Measurements from ENCODE around the gene TMEM123. TPM values are rescaled to one million over a fixed set of nuclear protein-coding genes. Genes with fewer than 3 reads are reported as not detected.
"Not testable (repeated sequence)": the region's sequence is repeated elsewhere in the genome, so short reads cannot be mapped to it uniquely, and the experiment has no call there.

Gene TMEM123
- total RNA-seq, 3 donors from 2014 or later: 177 to 189 (median 187) TPM

DNA sequence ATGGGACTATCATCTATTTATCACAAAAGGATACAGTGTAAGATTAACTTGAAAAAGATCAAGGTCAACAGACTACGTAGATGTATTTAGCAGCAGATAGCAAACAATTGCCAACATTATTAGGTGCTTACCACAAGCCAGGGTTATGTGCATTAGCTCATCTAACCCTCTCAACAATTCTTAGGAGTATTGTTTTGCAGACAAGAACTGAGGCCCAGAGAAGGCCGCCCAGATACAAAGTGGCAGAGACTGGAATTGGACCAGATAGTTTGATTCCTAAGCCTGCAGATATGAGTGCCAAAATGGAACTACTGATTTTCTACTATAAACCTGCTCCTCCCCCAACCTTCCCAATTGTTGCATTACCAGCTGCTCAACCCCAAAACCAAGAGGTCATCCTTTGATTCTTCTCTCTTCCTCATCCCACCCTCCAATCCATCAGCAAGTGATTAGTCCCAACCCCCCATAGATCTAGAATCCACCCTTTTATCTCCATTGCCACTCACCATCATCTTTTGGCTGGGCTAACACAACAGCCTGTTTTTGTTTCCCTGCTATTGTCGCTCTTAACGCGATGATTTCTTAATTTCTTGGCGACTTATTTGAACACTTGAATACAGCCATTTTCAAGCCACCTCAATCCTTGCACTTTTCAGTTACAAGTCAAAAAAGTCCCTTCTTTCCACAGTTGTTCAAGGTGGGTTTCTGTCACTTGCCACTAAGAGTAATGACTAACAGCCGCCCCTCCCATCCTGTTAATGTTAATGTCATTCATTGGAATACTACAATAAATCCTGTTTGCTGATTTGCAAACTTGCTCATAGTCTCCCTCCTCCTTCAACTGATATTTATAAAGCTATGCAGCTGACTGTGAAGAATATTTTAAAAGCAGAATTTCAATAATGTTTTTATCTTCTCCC lies 2.7 kb downstream of the TMEM123 start:
- DNase-seq (peak; percentile 13), ATAC-seq (no peak)
- peak overlapping the region; percentile 91 for H3K4me3 Mint-ChIP-seq
- H3K9me3 Mint-ChIP-seq: no peaks in the 10 kb centered on the region
- peaks cover 39% of the 10 kb centered on the region for H3K36me3 Mint-ChIP-seq (ENCODE audit: insufficient read depth)
- H3K4me1 Mint-ChIP-seq (ENCODE audit: low read depth): peaks cover 82% of the 10 kb centered on the region
- no peaks in the 10 kb centered on the region for H3K27me3 Mint-ChIP-seq (ENCODE audit: low read depth)

DNA sequence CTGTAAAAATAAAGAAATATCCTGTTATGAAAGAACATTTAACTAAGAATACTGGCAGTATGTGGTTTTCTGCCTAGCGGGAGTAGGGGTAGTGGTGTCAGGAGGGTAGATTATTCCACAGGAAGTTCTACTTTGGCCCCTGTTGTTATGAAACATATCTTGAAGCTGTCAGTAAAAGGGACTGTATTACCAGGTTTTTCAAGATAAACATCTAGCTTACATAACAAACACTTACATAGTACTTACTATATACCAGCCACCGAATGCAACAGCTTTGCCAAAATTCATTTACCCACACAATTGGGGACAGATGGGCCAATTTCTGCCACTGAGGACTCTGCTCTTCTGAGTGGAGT lies 3.7 kb downstream of the TMEM123 start:
- H3K36me3 Mint-ChIP-seq (ENCODE audit: insufficient read depth): peaks cover 46% of the 10 kb centered on the region
- ATAC-seq: no peak
- no peaks in the 10 kb centered on the region for H3K27me3 Mint-ChIP-seq (ENCODE audit: low read depth)
- H3K4me3 Mint-ChIP-seq: peak overlapping the region; percentile 91
- peaks cover 77% of the 10 kb centered on the region for H3K4me1 Mint-ChIP-seq (ENCODE audit: low read depth)
- no peak for DNase-seq
- H3K9me3 Mint-ChIP-seq: no peaks in the 10 kb centered on the region

DNA sequence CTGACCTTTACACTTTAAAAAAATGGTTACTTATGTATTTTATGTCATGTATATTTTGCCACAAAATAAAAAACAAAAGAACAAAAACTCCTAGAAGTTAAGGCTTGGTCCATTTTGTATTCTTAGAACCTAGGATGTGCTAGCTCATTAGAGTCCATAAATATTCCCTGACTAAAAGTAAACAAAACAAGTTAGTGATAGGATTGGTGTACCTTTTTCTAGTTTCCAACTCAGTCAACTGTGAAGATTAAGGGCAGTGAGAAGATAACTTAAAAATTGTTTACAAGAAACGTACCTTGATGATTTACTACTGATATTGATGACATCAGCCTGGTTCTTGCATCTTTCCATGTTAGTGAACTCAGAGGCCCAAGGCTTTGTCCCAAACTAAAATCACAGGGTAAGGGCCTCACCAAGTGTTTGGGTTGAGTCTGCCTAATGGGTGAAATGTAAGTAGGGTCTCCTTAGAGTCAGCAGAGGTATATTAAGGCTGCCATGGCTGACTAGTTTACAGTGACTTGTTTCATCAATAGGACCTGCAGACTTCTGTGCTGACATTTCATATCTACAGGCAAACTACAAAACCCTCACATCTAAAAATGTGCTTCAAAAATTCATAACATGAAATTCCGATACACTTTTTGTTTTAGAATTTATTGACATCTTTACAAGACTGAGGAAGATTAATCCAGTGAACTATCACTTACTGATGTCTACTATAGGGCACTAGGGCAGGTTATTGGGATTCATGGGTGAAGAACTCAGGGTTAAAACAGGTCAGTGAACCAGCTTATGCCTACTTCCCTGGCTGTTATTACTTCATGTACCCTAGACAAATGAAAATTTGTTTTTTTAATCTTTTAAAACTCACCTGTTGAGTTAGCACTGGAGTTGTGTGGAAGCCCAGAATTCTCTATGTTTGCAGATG lies 4.4 kb downstream of the TMEM123 start:
- peaks cover 51% of the 10 kb centered on the region for H3K36me3 Mint-ChIP-seq (ENCODE audit: insufficient read depth)
- H3K4me3 Mint-ChIP-seq: peak overlapping the region; percentile 91
- ATAC-seq (no peak), DNase-seq (no peak)
- peaks cover 77% of the 10 kb centered on the region for H3K4me1 Mint-ChIP-seq (ENCODE audit: low read depth)
- H3K27me3 Mint-ChIP-seq (ENCODE audit: low read depth): no peaks in the 10 kb centered on the region
- H3K9me3 Mint-ChIP-seq: no peaks in the 10 kb centered on the region

DNA sequence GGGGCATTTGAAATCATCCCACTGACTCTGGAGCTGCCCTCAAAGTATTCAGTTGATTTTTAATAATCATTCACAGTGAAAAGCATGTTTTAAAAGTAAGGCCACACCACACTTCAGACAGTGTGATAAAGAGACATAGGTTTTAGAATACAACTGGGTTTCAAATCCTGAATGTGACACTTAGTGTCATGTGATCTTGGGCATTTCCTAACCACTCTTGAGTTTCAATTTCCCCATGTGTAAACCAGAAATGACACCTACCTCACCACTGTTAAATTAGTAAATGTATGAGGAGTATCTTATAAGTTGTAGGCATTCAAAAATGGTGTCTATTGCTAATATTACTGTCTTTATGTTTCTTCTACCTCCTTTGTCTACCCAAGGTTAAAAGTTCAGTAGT lies 5.4 kb downstream of the TMEM123 start:
- DNase-seq (no peak), ATAC-seq (peak; percentile 58 to 65)
- Mint-ChIP-seq H3K4me3 (peak overlapping the region; percentile 24), H3K27me3 (ENCODE audit: low read depth) (no peaks in the 10 kb centered on the region), H3K4me1 (ENCODE audit: low read depth) (peaks cover 83% of the 10 kb centered on the region), H3K9me3 (no peaks in the 10 kb centered on the region), H3K36me3 (ENCODE audit: insufficient read depth) (peaks cover 60% of the 10 kb centered on the region)

DNA sequence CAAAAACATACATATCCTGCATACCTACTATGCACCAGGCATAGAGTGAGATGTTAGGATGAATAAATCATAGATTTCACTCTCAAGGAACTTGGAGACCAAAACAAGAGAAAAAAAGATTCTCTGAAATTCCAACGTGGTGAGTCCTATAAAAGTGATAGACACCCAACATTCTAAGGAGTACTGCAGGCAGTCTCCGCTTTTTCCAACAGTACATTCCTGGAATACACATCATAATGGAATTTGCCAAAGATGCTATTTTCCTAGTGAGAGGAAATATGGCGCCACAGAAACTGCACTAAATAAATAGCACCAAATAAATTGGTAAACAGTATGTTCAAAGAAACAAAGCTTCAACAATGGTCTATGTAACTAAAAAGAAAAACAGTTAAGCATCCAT lies 6.0 kb downstream of the TMEM123 start:
- DNase-seq: no peak
- H3K27me3 Mint-ChIP-seq (ENCODE audit: low read depth): no peaks in the 10 kb centered on the region
- H3K4me1 Mint-ChIP-seq (ENCODE audit: low read depth): peaks cover 89% of the 10 kb centered on the region
- peaks cover 60% of the 10 kb centered on the region for H3K36me3 Mint-ChIP-seq (ENCODE audit: insufficient read depth)
- no peaks in the 10 kb centered on the region for H3K9me3 Mint-ChIP-seq
- ATAC-seq: no peak
- H3K4me3 Mint-ChIP-seq: no peak overlapping the region

DNA sequence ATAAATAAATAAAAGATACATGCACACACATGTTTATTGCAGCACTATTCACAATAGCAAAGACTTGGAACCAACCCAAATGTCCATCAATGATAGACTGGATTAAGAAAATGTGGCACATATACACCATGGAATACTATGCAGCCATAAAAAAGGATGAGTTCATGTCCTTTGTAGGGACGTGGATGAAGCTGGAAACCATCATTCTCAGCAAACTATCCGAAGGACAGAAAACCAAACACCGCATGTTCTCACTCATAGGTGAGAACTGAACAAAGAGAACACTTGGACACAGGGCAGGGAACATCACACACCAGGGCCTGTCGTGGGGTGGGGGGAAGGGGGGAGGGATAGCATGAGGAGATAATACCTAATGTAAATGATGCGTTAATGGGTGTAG lies 7.9 kb downstream of the TMEM123 start:
- H3K9me3 Mint-ChIP-seq; DNase-seq; H3K4me3 Mint-ChIP-seq; H3K27me3 Mint-ChIP-seq (ENCODE audit: low read depth); ATAC-seq: not testable (repeated sequence)
- Mint-ChIP-seq H3K4me1 (ENCODE audit: low read depth) (peaks cover 92% of the 10 kb centered on the region), H3K36me3 (ENCODE audit: insufficient read depth) (peaks cover 61% of the 10 kb centered on the region)

DNA sequence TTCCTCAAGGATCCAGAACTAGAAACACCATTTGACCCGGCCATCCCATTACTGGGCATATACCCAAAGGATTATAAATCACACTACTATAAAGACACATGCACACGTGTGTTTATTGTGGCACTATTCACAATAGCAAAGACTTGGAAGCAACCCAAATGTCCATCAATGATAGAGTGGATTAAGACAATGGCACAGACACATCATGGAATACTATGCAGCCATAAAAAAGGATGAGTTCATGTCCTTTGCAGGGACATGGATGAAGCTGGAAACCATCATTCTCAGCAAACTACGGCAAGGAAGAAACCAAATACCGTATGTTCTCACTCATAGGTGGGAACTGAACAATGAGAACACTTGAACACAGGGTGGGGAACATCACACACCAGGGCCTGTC lies 8.4 kb downstream of the TMEM123 start:
- H3K4me3 Mint-ChIP-seq; ATAC-seq; H3K27me3 Mint-ChIP-seq (ENCODE audit: low read depth); H3K9me3 Mint-ChIP-seq; DNase-seq: not testable (repeated sequence)
- H3K36me3 Mint-ChIP-seq (ENCODE audit: insufficient read depth): peaks cover 62% of the 10 kb centered on the region
- peaks cover 92% of the 10 kb centered on the region for H3K4me1 Mint-ChIP-seq (ENCODE audit: low read depth)

DNA sequence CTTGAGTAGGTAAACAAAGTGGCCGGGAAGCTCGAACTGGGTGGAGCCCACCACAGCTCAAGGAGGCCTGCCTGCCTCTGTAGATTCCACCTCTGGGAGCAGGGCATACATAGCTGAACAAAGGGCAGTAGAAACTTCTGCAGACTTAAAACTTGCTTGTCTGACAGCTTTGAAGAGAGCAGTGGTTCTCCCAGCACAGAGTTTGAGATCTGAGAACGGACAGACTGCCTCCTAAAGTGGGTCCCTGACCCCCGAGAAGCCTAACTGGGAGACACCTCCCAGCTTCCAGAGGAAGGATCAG lies 13.6 kb downstream of the TMEM123 start:
- ATAC-seq; DNase-seq; H3K27me3 Mint-ChIP-seq (ENCODE audit: low read depth); H3K9me3 Mint-ChIP-seq: not testable (repeated sequence)
- peak overlapping the region; percentile 49 for H3K4me3 Mint-ChIP-seq
- peaks cover 45% of the 10 kb centered on the region for H3K36me3 Mint-ChIP-seq (ENCODE audit: insufficient read depth)
- H3K4me1 Mint-ChIP-seq (ENCODE audit: low read depth): peaks cover 88% of the 10 kb centered on the region

DNA sequence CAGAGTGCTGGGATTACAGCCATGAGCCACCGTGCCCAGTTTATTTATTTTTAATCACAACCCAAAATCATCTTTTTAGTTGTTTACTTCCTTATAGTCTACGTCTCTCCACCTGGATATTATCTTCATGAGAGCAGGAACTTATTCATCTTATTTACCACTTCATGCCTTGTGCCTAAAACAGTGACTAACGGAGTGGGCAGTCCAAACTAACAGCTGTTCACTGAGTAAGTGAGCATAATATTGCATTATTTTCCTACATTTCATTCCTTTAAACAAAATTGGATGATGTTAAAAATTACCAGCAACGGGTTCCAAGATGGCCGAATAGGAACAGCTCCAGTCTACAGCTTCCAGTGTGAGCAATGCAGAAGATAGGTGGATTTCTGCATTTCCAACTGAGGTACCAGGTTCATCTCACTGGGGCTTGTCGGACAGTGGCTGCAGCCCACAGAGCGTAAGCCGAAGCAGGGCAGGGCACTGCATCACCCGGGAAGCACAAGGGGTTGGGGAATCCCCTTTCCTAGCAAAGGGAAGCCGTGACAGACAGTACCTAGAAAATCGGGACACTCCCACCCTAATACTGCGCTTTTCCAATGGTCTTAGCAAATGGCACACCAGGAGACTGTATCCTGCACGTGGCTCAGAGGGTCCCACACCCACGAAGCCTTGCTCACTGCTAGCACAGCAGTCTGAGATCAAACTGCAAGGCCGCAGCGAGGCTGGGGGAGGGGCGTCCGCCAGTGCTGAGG lies 14.1 kb downstream of the TMEM123 start:
- peak; percentile 25 to 40 for ATAC-seq

DNA sequence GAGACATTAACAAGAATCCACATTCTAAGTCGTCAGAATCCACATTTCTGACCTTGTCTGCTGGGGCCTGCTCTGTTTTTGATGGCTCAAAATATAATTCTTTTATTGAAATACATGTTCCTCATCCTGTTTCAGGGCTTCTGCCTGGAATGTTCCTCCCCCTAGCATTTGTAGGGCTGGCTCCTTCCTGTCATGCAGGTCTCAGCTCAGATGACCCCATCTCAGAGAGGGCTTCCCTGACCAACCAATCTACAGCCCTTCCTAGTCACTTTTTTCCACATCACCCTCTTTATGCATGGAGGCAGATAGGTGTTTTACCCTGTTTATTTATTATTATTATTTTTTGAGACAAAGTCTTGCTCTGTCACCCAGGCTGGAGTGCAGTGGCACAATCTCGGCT lies 14.8 kb downstream of the TMEM123 start:
- ATAC-seq (no peak), DNase-seq (no peak)
- no peaks in the 10 kb centered on the region for H3K27me3 Mint-ChIP-seq (ENCODE audit: low read depth)
- H3K36me3 Mint-ChIP-seq (ENCODE audit: insufficient read depth): peaks cover 45% of the 10 kb centered on the region
- H3K4me3 Mint-ChIP-seq: no peak overlapping the region
- peaks cover 6% of the 10 kb centered on the region for H3K9me3 Mint-ChIP-seq
- H3K4me1 Mint-ChIP-seq (ENCODE audit: low read depth): peaks cover 81% of the 10 kb centered on the region

More for the DNA sequence above, 14.1 kb downstream of the TMEM123 start:
- no peaks in the 10 kb centered on the region for H3K27me3 Mint-ChIP-seq (ENCODE audit: low read depth)
- H3K4me3 Mint-ChIP-seq: peak overlapping the region; percentile 49
- DNase-seq: peak; percentile 18
- peaks cover 44% of the 10 kb centered on the region for H3K36me3 Mint-ChIP-seq (ENCODE audit: insufficient read depth)
- peaks cover 86% of the 10 kb centered on the region for H3K4me1 Mint-ChIP-seq (ENCODE audit: low read depth)
- H3K9me3 Mint-ChIP-seq: peaks cover 4% of the 10 kb centered on the region

DNA sequence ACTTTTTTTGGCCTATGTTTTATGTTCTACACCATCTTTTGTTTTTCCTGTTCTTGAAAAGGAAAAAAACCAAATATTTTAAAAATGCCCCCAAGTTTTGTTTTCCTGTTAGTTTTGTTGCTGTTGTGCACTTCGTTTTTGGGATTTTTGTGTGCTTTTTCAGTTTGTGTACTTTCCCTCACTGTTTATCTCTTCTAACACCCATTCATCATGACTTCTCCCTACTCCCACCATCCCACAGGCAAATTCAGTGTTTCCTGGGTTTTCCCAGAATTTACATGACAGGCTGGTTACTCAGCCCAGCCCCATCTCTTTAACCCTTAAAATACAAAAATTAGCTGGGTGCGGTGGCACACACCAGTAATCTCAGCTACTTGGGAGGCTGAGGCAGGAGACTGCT lies 15.6 kb downstream of the TMEM123 start:
- ATAC-seq (no peak), DNase-seq (no peak)
- Mint-ChIP-seq H3K4me3 (no peak overlapping the region), H3K9me3 (peaks cover 11% of the 10 kb centered on the region), H3K36me3 (ENCODE audit: insufficient read depth) (peaks cover 46% of the 10 kb centered on the region), H3K4me1 (ENCODE audit: low read depth) (peaks cover 78% of the 10 kb centered on the region), H3K27me3 (ENCODE audit: low read depth) (no peaks in the 10 kb centered on the region)

DNA sequence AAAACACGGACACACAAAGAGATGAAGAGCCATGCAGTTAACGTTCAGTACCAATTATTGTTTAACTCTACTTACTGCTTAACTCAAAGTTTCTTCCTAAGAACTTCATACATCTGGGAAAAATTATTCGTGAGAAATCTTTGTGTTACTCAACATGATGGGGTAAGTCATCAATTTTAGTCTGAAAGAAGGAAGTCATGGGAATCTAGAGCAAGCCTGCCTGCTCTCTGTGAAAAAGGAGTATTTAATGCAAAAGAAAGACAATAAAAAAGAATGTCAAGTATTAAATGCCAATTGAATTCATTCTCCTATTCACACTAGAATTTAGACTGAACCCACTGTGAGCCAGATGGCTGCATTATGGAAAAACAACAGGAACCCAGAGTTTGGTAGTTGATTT lies 16.0 kb downstream of the TMEM123 start:
- H3K4me3 Mint-ChIP-seq: no peak overlapping the region

DNA sequence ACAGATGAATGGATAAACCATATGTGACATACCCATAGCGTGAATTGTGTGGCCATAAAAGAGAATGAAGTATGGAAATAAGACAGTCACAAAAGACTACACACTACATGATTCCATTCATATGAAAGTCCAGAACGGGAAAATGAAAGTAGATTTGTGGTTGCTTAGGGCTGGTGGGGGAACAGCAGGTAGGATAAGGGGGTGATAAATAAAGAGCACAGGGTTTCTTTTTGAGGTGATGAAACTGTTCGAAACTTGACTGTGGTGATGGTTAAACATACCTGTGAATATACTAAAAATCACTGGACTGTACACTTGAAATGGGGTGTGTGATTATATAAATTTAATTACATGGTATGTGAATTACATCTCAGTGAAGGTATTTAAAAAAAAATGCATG lies 16.9 kb downstream of the TMEM123 start:
- Mint-ChIP-seq H3K4me3 (no peak overlapping the region), H3K27me3 (ENCODE audit: low read depth) (no peaks in the 10 kb centered on the region), H3K36me3 (ENCODE audit: insufficient read depth) (peaks cover 49% of the 10 kb centered on the region), H3K9me3 (peaks cover 13% of the 10 kb centered on the region), H3K4me1 (ENCODE audit: low read depth) (peaks cover 75% of the 10 kb centered on the region)
- no peak for ATAC-seq
- DNase-seq: no peak

More for the DNA sequence above, 16.0 kb downstream of the TMEM123 start:
- Mint-ChIP-seq H3K4me1 (ENCODE audit: low read depth) (peaks cover 77% of the 10 kb centered on the region), H3K27me3 (ENCODE audit: low read depth) (no peaks in the 10 kb centered on the region), H3K36me3 (ENCODE audit: insufficient read depth) (peaks cover 50% of the 10 kb centered on the region), H3K9me3 (peaks cover 13% of the 10 kb centered on the region)
- DNase-seq: no peak
- ATAC-seq: no peak

DNA sequence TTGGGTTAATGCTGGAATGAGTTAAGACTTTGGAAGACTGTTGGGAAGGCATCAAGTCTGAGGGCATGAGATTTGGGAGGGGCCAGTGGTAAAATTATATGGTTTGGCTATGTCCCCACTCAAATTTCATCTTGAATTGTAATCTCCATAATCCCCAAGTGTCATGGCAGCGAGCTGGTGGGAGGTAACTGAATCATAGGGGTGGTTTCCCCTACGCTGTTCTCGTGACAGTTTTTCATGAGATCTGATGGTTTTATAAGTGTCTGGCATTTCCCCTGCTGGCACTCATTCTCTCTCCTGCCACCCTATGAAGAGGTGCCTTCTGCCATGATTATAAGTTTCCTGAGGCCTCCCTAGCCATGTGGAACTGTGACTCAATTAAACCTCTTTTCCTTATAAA lies 19.0 kb downstream of the TMEM123 start:
- peaks cover 56% of the 10 kb centered on the region for H3K36me3 Mint-ChIP-seq (ENCODE audit: insufficient read depth)
- not testable (repeated sequence) for H3K4me3 Mint-ChIP-seq

More for the DNA sequence above, 19.0 kb downstream of the TMEM123 start:
- not testable (repeated sequence) for H3K27me3 Mint-ChIP-seq (ENCODE audit: low read depth); DNase-seq
- peaks cover 75% of the 10 kb centered on the region for H3K4me1 Mint-ChIP-seq (ENCODE audit: low read depth)
- peak; percentile 33 to 52 for ATAC-seq
- H3K9me3 Mint-ChIP-seq: peaks cover 13% of the 10 kb centered on the region

Measured in activated T-cell treated with anti-CD3 and anti-CD28 coated beads, Interleukin-2, amount 50 U/mL, for 4 hours (primary cell).